A673 (cell line): ENCODE results near the gene WWP2. TPM values are rescaled to one million over a fixed set of nuclear protein-coding genes. Genes with fewer than 3 reads are reported as not detected.

Source experiments
- BruUV-seq: library from RNA; stranded (reverse); fragments of 400-500 nt; replicated peaks from 2 replicates; lab custom pipeline; 2021; lab: Mats Ljungman, UMichigan
- CTCF ChIA-PET: fragments of 300-600 bp; sonication (Branson Sonifier 250); formaldehyde crosslinking; loops from one replicate; lab custom pipeline; 2022; ENCODE audit warnings: antibody characterized with exemption; lab: Charles Lee
- POLR2A ChIA-PET: fragments of 300-600 bp; sonication (Branson Sonifier 250); formaldehyde crosslinking; loops from one replicate; lab custom pipeline; 2022; ENCODE audit warnings: antibody characterized with exemption; ENCODE audit not compliant: low non-redundant PET; lab: Charles Lee
- DNase-seq: peaks from one replicate; pipeline ENCODE4 v3.0.0-alpha.2; 2015; ENCODE audit warnings: low spot score
- H3K27ac ChIP-seq: fragments of 200-600 bp; sonication (generic); 2 replicates; pipeline ENCODE4 v1.5.1; 2016; ENCODE audit warnings: mixed run types, low read depth, mild to moderate bottlenecking, mixed read lengths, antibody characterized with exemption, low read length; ENCODE audit not compliant: poor library complexity, severe bottlenecking
- H3K27me3 ChIP-seq: fragments of 200-600 bp; sonication (generic); replicated peaks from 2 replicates; pipeline ENCODE4 v1.6.1; 2017; ENCODE audit warnings: mixed run types, low read depth, mild to moderate bottlenecking, mixed read lengths, antibody characterized with exemption, low read length; ENCODE audit not compliant: insufficient read depth, poor library complexity
- H3K36me3 ChIP-seq: fragments of 200-600 bp; sonication (generic); 2 replicates; pipeline ENCODE4 v1.6.1; 2016; ENCODE audit warnings: mixed run types, mild to moderate bottlenecking, mixed read lengths, antibody characterized with exemption, low read length; ENCODE audit not compliant: insufficient read depth, poor library complexity, severe bottlenecking
- H3K4me1 ChIP-seq: fragments of 200-600 bp; sonication (generic); 2 replicates; pipeline ENCODE4 v1.6.1; 2017; ENCODE audit warnings: mixed run types, mild to moderate bottlenecking, mixed read lengths, antibody characterized with exemption, low read length; ENCODE audit not compliant: insufficient read depth, poor library complexity, severe bottlenecking
- H3K4me3 ChIP-seq: fragments of 200-600 bp; sonication (generic); 2 replicates; pipeline ENCODE4 v1.5.1; 2016; ENCODE audit warnings: low read depth, mixed run types, mild to moderate bottlenecking, mixed read lengths, low read length; ENCODE audit not compliant: poor library complexity, severe bottlenecking
- H3K9me3 ChIP-seq: fragments of 200-600 bp; sonication (generic); 2 replicates; pipeline ENCODE4 v1.6.1; 2016; ENCODE audit warnings: mixed run types, low read depth, mild to moderate bottlenecking, mixed read lengths, antibody characterized with exemption, low read length; ENCODE audit not compliant: poor library complexity, severe bottlenecking
- EZH2 ChIP-seq: fragments of 200-600 bp; sonication (generic); IDR thresholded peaks from 2 replicates; pipeline ENCODE4 v1.6.1; 2017; ENCODE audit warnings: borderline replicate concordance, low read depth, mild to moderate bottlenecking, mixed read lengths, antibody characterized with exemption, low read length; ENCODE audit not compliant: poor library complexity, severe bottlenecking
- intact Hi-C: fragments of 100-400 bp; cut with micrococcal nuclease; formaldehyde crosslinking; loops from one replicate; pipeline ENCODE4 v1.10.0; 2022; ENCODE audit not compliant: unreplicated experiment
- total RNA-seq: library from RNA; stranded (reverse); gene quantifications from 2 replicates; pipeline ENCODE4 v1.2.3, GENCODE V29; 2021
- TF ChIP-seq, protein P1 (sequence below): fragments of 300-800, 200-600 bp; sonication (generic); conservative IDR thresholded peaks from 2 replicates; pipeline ENCODE4 v1.5.1; 2017; ENCODE audit warnings: low read depth, mild to moderate bottlenecking, antibody characterized with exemption, low read length, moderate library complexity, mixed read lengths

The WWP2 gene
- total RNA-seq, 1 experiment from 2014 or later, result 32.4 TPM

- Histone ChIP-seq H3K27ac (no peak overlapping the region), H3K4me1 (no peaks in the 10 kb centered on the region), H3K4me3 (no peak overlapping the region), H3K9me3 (no peaks in the 10 kb centered on the region), H3K27me3 (no peaks in the 10 kb centered on the region), H3K36me3 (no peaks in the 10 kb centered on the region)
- POLR2A ChIA-PET, result no interaction called here
- intact Hi-C loops, result no loop called here
- no peak for DNase-seq
- no peak for TF ChIP-seq EZH2
- TF ChIP-seq, protein P1, sequence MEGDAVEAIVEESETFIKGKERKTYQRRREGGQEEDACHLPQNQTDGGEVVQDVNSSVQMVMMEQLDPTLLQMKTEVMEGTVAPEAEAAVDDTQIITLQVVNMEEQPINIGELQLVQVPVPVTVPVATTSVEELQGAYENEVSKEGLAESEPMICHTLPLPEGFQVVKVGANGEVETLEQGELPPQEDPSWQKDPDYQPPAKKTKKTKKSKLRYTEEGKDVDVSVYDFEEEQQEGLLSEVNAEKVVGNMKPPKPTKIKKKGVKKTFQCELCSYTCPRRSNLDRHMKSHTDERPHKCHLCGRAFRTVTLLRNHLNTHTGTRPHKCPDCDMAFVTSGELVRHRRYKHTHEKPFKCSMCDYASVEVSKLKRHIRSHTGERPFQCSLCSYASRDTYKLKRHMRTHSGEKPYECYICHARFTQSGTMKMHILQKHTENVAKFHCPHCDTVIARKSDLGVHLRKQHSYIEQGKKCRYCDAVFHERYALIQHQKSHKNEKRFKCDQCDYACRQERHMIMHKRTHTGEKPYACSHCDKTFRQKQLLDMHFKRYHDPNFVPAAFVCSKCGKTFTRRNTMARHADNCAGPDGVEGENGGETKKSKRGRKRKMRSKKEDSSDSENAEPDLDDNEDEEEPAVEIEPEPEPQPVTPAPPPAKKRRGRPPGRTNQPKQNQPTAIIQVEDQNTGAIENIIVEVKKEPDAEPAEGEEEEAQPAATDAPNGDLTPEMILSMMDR, result no peak
- BruUV-seq, result no TSS peak
- CTCF ChIA-PET, result no interaction called here
These were observed 77.8 kb downstream of the WWP2 start for GRCh38 chr16:69839798-69840409.

GRCh38 chr16:69840975-69841374 lies 78.8 kb downstream of the WWP2 start:
- intact Hi-C loops, result no loop called here
- no peaks in the 10 kb centered on the region for H3K36me3 ChIP-seq
- TF ChIP-seq, protein P1, result no peak
- TF ChIP-seq EZH2, result no peak
- ChIA-PET POLR2A (no interaction called here), CTCF (no interaction called here)
- DNase-seq, result no peak
- no peaks in the 10 kb centered on the region for H3K27me3 ChIP-seq
- no peaks in the 10 kb centered on the region for H3K9me3 ChIP-seq
- H3K27ac ChIP-seq, result no peak overlapping the region
- no peaks in the 10 kb centered on the region for H3K4me1 ChIP-seq
- no peak overlapping the region for H3K4me3 ChIP-seq
- BruUV-seq, result no TSS peak

- ChIA-PET CTCF (no interaction called here), POLR2A (no interaction called here)
- no TSS peak for BruUV-seq
- no peak overlapping the region for H3K4me3 ChIP-seq
- H3K9me3 ChIP-seq, result no peaks in the 10 kb centered on the region
- H3K4me1 ChIP-seq, result no peaks in the 10 kb centered on the region
- no peak for TF ChIP-seq EZH2
- TF ChIP-seq, protein P1, result no peak
- H3K36me3 ChIP-seq, result no peaks in the 10 kb centered on the region
- no peak overlapping the region for H3K27ac ChIP-seq
- no peaks in the 10 kb centered on the region for H3K27me3 ChIP-seq
- DNase-seq, result no peak
- intact Hi-C loops, result no loop called here
These were observed 82.3 kb downstream of the WWP2 start for GRCh38 chr16:69844441-69844840.
